A549 (cell line): Measurements from ENCODE around the gene SMARCB1.

ENCODE experiments used
- CBX8 ChIP-seq: fragments of 200-600 bp; sonication (generic); IDR thresholded peaks from 2 replicates; pipeline ENCODE4 v1.6.1; 2016
- CHD2 ChIP-seq: fragments of 150-350 bp; IDR thresholded peaks from 2 replicates; pipeline ENCODE4 v1.6.1; 2014; ENCODE audit warnings: low read length; ENCODE audit not compliant: partially characterized antibody
- CTCF ChIP-seq: fragments of >200 bp; sonication (Bioruptor Twin); formaldehyde crosslinking; IDR thresholded peaks from 3 replicates; pipeline ENCODE4 v1.5.1; 2016
- EP300 ChIP-seq, 2 experiments: fragments of >200 bp; sonication (Bioruptor Twin); formaldehyde crosslinking; IDR thresholded peaks; 2 replicates in 1 of 2; 3 replicates in 1 of 2; pipeline ENCODE4 v1.6.1; 2016 to 2017
- ESRRA ChIP-seq: fragments of 150-350 bp; IDR thresholded peaks from 2 replicates; pipeline ENCODE4 v1.6.1; 2014; ENCODE audit warnings: mild to moderate bottlenecking, low read length, borderline replicate concordance
- GATA3 ChIP-seq: IDR thresholded peaks from 2 replicates; pipeline ENCODE4 v1.6.1; 2012; ENCODE audit warnings: borderline replicate concordance
- HEYL ChIP-seq: fragments of 250-450 bp; sonication (Bioruptor Pico); IDR thresholded peaks from 2 replicates; pipeline ENCODE4 v1.8.0; 2021; ENCODE audit warnings: mild to moderate bottlenecking, moderate library complexity
- POLR2A ChIP-seq: IDR thresholded peaks from 2 replicates; pipeline ENCODE4 v1.6.1; 2012; ENCODE audit warnings: mild to moderate bottlenecking, low read length
- RCOR1 ChIP-seq: fragments of 150-350 bp; IDR thresholded peaks from 2 replicates; pipeline ENCODE4 v1.6.1; 2014; ENCODE audit warnings: antibody characterized with exemption, low read length, low read depth
- ZFP36 ChIP-seq: fragments of 450-650 bp; IDR thresholded peaks from 2 replicates; pipeline ENCODE4 v1.6.1; 2014; ENCODE audit warnings: borderline replicate concordance; ENCODE audit not compliant: partially characterized antibody
- ZNF302 ChIP-seq: fragments of 250-450 bp; sonication (Bioruptor Pico); IDR thresholded peaks from 2 replicates; pipeline ENCODE4 v1.9.0; 2021; ENCODE audit warnings: inconsistent platforms, mild to moderate bottlenecking, moderate library complexity

GRCh38 chr22:23859201-23859600, 72.4 kb downstream of the SMARCB1 start:
- TF ChIP-seq CHD2 (no peak), ZNF302 (no peak), ESRRA (no peak), CTCF (no peak), POLR2A (no peak), HEYL (CRISPR knock-in tag) (no peak), ZFP36 (no peak), RCOR1 (no peak), GATA3 (no peak), EP300 (IDR thresholded peaks at IDR 0.05) (no peak), CBX8 (no peak)
